Suprapubic skin (tissue), 4 donors: ENCODE measurements around the gene WFDC1.

Experiments
- EP300 ChIP-seq: sonication (generic); formaldehyde crosslinking; IDR thresholded peaks from one replicate; pipeline ENCODE4 v1.6.1; 2017; ENCODE audit warnings: antibody characterized with exemption
- POLR2A ChIP-seq, 2 donors: fragments of 450-650 bp; IDR thresholded peaks; one replicate each; pipeline ENCODE4 v1.6.1; 2017; ENCODE audit warnings: antibody characterized with exemption in 2 of 2, mild to moderate bottlenecking in 2 of 2, moderate library complexity in 2 of 2
- POLR2AphosphoS5 ChIP-seq, 3 donors: sonication (generic); formaldehyde crosslinking; IDR thresholded peaks; one replicate each; pipeline ENCODE4 v1.6.1; 2017; ENCODE audit warnings: antibody characterized with exemption in 3 of 3
- TF ChIP-seq, protein P1 (sequence below), 2 donors: fragments of 200-600 bp in 1 of 2; fragments of 450-650 bp in 1 of 2; sonication (generic) in 1 of 2; IDR thresholded peaks; one replicate each; pipeline ENCODE4 v1.5.1; 2016 to 2019; ENCODE audit warnings: antibody characterized with exemption in 2 of 2, mild to moderate bottlenecking in 1 of 2, moderate library complexity in 1 of 2

DNA sequence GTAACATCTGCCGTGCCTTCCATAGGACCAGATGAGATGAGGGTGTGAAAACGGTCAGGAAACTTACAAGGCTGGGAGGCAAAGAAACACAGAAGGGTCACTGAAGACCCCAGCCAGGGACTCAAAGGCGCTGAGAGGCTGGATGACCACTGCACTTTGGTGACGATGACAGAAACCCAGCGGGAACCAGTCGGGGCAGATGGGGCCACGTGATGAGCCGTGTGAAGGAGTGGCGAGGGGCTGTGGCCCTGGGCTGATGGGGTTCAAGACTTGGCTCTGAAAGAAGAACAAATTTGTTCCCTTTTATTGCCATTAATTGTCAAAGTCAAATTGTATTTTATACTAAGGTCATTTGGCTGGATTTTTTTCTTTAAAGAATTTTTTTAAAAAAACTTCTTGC is 45.1 kb downstream of the WFDC1 start:
- TF ChIP-seq, protein P1, sequence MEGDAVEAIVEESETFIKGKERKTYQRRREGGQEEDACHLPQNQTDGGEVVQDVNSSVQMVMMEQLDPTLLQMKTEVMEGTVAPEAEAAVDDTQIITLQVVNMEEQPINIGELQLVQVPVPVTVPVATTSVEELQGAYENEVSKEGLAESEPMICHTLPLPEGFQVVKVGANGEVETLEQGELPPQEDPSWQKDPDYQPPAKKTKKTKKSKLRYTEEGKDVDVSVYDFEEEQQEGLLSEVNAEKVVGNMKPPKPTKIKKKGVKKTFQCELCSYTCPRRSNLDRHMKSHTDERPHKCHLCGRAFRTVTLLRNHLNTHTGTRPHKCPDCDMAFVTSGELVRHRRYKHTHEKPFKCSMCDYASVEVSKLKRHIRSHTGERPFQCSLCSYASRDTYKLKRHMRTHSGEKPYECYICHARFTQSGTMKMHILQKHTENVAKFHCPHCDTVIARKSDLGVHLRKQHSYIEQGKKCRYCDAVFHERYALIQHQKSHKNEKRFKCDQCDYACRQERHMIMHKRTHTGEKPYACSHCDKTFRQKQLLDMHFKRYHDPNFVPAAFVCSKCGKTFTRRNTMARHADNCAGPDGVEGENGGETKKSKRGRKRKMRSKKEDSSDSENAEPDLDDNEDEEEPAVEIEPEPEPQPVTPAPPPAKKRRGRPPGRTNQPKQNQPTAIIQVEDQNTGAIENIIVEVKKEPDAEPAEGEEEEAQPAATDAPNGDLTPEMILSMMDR (IDR thresholded peaks at IDR 0.05), result no peak
- TF ChIP-seq EP300, result no peak
- TF ChIP-seq POLR2AphosphoS5 (IDR thresholded peaks at IDR 0.05), result no peak
- TF ChIP-seq POLR2A (IDR thresholded peaks at IDR 0.05), result no peak
